ENCODE measurements around the gene CMTM5.
"Not testable (repeated sequence)": the region's sequence is repeated elsewhere in the genome, so short reads cannot be mapped to it uniquely, and the experiment has no call there.

The CMTM5 gene

DNA sequence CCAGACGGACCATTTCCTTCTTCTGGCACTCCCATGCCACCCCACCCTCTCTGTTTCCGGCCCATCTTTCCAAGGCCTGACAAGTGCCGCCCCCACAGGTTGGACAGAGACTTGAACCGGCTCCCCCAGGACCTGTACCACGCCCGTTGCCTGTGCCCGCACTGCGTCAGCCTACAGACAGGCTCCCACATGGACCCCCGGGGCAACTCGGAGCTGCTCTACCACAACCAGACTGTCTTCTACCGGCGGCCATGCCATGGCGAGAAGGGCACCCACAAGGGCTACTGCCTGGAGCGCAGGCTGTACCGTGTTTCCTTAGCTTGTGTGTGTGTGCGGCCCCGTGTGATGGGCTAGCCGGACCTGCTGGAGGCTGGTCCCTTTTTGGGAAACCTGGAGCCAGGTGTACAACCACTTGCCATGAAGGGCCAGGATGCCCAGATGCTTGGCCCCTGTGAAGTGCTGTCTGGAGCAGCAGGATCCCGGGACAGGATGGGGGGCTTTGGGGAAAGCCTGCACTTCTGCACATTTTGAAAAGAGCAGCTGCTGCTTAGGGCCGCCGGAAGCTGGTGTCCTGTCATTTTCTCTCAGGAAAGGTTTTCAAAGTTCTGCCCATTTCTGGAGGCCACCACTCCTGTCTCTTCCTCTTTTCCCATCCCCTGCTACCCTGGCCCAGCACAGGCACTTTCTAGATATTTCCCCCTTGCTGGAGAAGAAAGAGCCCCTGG lies 1.2 kb upstream of the CMTM5 start:
- no peak overlapping the region for H3K4me3 ChIP-seq

DNA sequence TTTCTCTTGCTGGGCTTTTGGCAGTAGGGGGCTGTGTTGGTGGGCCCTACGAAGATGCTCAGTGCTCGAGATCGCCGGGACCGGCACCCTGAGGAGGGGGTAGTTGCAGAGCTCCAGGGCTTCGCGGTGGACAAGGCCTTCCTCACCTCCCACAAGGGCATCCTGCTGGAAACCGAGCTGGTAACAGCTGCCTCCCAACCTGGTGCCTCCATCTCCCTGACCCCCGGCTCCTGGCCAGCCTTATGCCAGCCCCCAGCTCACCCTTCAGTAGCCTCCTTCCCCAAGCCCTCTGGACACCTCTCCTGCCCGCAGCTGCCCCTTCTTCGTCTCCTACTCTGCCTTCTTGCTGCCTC lies 328 bp downstream of the CMTM5 start:
- no peak overlapping the region for H3K4me3 ChIP-seq
- H3K27ac ChIP-seq = no peak overlapping the region

More for the DNA sequence above, 1.2 kb upstream of the CMTM5 start:
- no peak overlapping the region for H3K27ac ChIP-seq

- no peak overlapping the region for H3K27ac ChIP-seq
- H3K4me3 ChIP-seq = no peak overlapping the region
These were observed 1.0 kb downstream of the CMTM5 start for GRCh38 chr14:23377573-23378563.

- no peak overlapping the region for H3K4me3 ChIP-seq
- H3K27ac ChIP-seq = no peak overlapping the region
These were observed 1.9 kb downstream of the CMTM5 start for GRCh38 chr14:23378612-23379220.

DNA sequence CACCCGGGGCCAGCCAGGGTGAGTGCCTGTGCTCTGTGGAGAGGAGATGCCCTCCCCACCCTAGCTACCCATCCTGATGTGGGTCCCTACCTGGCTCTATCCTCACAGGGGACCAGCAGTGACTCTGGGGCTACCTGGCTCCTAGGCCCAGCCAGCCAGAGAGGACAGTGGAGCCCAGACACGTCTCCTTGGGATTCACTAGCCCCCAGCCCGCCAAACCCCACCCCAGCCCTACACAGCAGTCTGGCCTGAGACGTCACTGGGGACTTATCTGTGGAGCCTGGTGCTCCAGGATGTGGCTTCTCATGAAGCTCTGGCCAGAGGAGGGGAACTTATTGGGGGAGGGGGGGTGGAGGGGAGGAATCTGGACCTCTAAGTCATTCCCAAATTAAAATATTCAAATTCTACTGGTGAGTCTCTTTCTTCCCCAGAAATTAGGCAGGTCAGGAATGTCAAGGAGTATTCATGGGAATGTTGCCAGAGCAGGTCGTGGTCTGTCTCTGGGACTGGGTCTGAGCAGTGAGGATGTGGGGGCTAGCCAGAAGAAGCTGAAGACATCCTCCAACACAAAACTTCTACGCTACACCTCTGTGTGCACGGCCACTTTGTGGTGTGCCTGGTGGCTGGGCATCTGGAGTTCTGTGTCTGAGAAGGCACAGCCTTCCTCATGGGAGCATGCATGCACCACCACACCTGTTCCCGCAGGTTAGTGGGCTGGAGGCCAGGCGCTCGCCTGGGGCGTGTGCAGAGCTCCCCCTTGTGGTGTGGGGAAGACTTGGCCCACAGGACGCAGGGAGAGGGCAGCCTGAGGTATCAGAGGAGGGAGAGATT lies 2.7 kb downstream of the CMTM5 start:
- Histone ChIP-seq H3K27ac (no peak overlapping the region), H3K4me3 (no peak overlapping the region)

DNA sequence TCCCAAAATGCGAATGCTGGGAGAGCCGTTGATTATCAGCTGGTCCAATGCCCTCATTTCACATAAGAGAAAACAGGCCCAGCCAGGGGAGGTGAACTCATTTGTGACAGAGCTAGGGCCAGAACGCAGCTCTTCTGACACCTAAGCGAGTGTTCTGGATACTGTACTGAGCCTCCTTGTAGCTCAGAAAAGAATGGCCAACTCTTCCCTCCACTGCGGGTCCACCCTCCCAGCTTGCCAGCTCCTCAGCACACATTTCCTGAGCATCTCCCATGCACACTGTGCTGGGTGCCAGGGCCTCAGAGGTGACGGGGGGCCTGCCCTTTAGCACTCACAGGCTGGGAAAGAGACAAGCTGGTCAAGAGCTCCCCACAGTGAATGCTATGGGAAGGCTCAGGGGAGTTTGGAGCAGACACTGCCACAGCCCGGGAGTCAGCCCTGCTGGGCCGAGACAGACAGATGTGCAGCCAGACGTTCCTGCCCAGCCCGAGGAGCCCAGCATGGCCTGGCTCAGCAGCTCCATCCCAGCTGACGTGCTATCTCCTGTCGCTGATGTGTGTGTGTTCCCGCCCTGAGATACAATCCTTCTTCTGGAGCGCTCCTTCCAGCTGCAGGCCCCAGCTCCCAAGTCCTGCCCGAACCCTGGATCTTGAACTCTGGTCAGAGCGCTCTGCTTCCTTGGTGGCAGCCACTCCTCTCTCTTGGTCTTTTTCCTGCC lies 3.5 kb downstream of the CMTM5 start:
- Histone ChIP-seq H3K4me3 (no peak overlapping the region), H3K27ac (no peak overlapping the region)

DNA sequence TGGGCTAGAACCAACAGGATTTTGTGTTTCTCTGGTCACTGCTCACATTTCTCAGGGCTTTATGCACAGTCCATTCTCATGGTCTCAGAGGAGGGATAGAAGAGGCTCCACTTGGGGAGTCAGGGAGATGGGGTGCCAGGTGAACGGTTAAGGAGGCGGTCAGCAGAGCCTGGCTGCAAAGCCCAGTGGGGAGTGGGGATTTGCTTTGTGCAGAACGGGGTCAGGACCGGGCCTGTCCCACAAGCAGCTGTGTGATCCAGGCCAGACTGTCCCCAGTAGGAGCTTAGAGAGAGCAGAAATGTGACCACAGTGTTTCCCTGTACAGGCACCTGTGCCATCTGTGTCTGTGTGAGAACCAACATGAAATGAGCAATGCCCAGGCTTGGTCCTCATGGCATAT lies 4.1 kb downstream of the CMTM5 start:
- Histone ChIP-seq H3K4me3 (no peak overlapping the region), H3K27ac (no peak overlapping the region)

DNA sequence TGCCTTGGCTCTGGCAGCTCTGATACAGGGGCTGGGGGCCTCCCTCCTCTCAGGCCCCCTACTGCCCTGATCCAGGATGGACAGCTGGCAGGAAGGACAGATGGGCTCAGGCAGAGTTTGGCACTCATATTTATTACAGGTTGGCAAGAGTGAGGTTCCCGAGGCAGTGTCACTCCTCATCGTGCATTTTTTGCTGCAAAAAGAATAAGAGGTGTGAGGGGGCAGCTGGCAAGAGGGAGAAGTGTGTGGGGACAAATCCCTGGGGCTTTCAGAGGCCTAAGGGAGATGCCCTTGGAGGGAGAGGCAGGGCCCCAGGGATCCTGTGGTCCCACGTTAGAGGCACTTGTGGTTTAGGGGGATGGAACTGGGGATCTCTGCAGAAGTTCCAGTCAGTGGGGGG lies 5.0 kb downstream of the CMTM5 start:
- H3K4me3 ChIP-seq = no peak overlapping the region
- no peak overlapping the region for H3K27ac ChIP-seq

GRCh38 chr14:23382276-23382675 lies 5.4 kb downstream of the CMTM5 start:
- Histone ChIP-seq H3K4me3 (no peak overlapping the region), H3K27ac (no peak overlapping the region)

- H3K27ac ChIP-seq = no peak overlapping the region
- no peak overlapping the region for H3K4me3 ChIP-seq
These were observed 6.0 kb downstream of the CMTM5 start for GRCh38 chr14:23382731-23383440.

DNA sequence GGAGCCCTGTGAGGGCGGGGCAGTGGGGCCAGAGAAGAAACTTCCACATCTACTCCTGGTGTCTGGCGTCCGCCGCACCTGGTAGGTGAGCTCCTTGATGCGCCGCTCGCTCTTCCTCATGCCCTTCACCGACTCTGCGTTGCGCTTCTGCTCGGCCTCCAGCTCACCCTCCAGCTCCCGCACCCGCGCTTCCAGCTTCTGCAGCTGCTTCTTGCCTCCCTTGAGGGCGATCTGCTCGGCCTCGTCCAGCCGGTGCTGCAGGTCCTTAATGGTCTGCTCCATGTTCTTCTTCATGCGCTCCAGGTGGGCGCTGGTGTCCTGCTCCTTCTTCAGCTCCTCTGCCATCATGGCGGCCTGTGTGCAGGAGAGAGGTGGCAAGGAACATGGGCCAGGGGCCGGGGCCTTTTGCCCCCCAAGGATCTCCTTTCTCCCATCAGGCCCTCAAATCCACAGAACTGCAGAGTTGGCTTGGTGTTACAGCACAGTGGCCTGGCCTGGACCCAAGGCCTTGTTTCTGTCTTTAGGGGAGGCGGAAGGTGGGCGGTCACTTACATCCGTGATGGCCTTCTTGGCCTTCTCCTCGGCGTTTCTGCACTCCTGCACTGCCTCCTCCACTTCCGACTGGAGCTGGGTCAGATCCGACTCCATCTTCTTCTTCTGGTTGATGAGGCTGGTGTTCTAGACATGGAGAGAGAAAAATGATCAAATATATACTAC lies 7.7 kb downstream of the CMTM5 start:
- Histone ChIP-seq H3K4me3 (no peak overlapping the region), H3K27ac (no peak overlapping the region)

GRCh38 chr14:23385244-23385641 lies 8.4 kb downstream of the CMTM5 start:
- Histone ChIP-seq H3K27ac (no peak overlapping the region), H3K4me3 (no peak overlapping the region)

DNA sequence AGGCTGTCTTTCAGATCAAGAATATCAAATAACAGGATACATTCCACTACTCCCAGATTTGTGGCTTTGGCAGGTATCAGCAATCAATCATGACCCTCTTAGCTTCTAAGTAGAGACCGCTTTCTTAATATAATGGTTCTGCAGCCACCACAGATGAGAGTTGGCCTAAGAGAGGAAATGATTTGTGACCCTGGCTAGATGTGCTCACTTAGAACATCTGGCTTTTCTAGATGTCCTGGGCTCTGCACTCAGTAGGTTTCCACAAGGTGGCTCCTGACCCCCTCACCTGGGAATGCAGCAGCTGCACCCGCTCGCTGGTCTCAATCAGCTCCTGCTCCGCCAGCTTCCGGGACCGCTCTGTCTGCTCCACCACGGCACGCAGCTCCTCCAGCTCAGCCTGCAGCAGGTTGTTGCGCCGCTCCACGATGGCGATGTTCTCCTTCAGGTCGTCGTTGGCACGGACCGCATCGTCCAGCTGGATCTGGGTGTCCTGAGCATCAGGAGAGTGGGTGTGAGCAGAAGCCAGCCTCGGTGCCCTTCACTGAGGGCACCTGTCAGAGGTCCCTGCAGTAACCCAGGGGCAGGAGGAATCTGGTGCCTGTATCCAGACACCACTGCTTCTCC lies 8.9 kb downstream of the CMTM5 start:
- Histone ChIP-seq H3K4me3 (no peak overlapping the region), H3K27ac (no peak overlapping the region)

- not testable (repeated sequence) for H3K27ac ChIP-seq, H3K4me3 ChIP-seq
These were observed 9.4 kb downstream of the CMTM5 start for GRCh38 chr14:23386266-23386657.

GRCh38 chr14:23386999-23387398 lies 10.2 kb downstream of the CMTM5 start:
- no peak overlapping the region for H3K4me3 ChIP-seq
- H3K27ac ChIP-seq = no peak overlapping the region

DNA sequence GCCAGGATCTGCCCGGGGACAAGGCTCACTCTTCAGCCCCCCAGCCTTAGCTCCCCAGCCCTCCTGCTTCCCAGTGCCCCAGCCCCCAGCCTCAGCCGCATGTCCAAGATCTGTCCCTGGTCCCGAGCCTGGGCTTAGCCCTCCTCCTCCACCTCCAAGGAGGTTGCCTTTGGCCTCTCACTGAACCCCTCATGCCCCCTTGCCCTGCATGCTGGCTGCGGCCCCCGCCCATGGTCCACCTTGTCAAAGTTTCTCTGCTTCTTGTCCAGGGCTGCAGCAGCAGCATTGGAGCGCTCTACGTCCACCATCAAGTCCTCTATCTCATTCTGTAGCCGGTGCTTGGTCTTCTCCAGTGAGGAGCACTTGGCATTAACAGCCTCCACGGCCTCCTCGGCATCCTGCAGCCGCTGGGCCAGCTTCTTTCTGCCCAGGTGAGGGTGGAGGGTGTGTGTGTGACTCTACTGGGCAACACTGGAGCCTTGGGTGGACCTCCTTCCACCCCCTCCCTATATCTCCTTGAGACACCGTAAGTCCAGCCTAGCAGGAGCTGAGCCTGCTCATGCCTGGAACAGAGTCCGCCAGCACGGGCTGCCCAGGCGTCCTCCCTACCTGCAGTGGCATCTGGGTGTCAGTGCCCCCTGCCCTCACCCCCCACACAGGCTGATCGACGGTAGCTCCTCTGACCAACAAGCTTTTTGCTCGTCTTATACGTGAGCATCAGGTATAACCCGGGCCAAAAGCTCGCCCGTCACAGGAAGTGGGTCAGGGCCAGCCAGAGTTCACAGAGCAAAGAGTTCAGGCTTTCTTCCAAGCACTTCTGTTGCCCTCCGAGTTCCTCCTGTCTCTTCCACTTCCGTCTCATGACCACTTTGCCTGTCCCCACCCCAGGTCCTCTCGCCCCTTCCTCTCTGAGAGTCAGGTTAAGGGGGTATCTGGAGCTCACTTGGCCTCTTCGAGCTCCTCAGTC lies 11.4 kb downstream of the CMTM5 start:
- Histone ChIP-seq H3K4me3 (no peak overlapping the region), H3K27ac (no peak overlapping the region)
